Nephron (organoid): ENCODE measurements around the gene DNM1.

Source experiments
- H3K27ac Mint-ChIP-seq, 3 experiments: 2 replicates each; pipeline ENCODE4 v1.8.0; 2020; ENCODE audit warnings: mixed read lengths in 3 of 3, mild to moderate bottlenecking in 2 of 3, moderate library complexity in 1 of 3
- H3K27me3 Mint-ChIP-seq: 2 replicates; pipeline ENCODE4 v1.8.0; 2021; ENCODE audit warnings: low read depth, mild to moderate bottlenecking, moderate library complexity, mixed read lengths
- H3K36me3 Mint-ChIP-seq: 2 replicates; pipeline ENCODE4 v1.8.0; 2020; ENCODE audit warnings: low read depth, mixed read lengths
- H3K4me1 Mint-ChIP-seq: 2 replicates; pipeline ENCODE4 v1.8.0; 2020; ENCODE audit warnings: mixed read lengths
- H3K4me3 Mint-ChIP-seq, 3 experiments: 2 replicates each; pipeline ENCODE4 v1.8.0; 2020; ENCODE audit warnings: mild to moderate bottlenecking in 3 of 3, mixed read lengths in 3 of 3, moderate library complexity in 2 of 3
- H3K9me3 Mint-ChIP-seq: 2 replicates; pipeline ENCODE4 v1.8.0; 2020; ENCODE audit warnings: mixed read lengths
- TF ChIP-seq, protein P1 (sequence below), 3 experiments: fragments of 200-600 bp; sonication (generic); IDR thresholded peaks; one replicate each; pipeline ENCODE4 v1.5.0; 2021; ENCODE audit warnings: antibody characterized with exemption in 3 of 3; ENCODE audit not compliant: unreplicated experiment in 3 of 3

The DNM1 gene

DNA sequence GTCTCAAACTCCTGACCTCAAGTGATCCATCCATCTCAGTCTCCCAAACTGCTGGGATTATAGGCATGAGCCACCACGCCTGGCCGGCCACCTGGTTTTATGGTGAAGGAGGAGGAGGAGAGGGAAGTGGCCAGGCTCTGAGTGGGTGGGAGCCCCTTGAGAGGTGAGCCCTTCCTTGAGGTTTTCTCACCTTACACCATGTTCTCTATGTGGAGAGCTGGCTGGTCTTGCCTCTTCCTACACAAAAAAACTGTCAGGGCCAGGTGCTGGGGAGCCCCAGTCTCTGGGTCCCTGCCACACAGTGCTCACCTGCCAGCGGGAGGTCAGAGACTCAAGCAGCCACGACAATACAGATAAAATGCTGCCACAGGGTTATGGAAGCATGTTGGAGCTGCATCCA, 91.0 kb downstream of the DNM1 start:
- Mint-ChIP-seq H3K36me3 (peaks cover 4% of the 10 kb centered on the region), H3K27me3 (no peaks in the 10 kb centered on the region), H3K4me1 (no peaks in the 10 kb centered on the region), H3K9me3 (no peaks in the 10 kb centered on the region), H3K27ac (no peak overlapping the region), H3K4me3 (no peak overlapping the region)
- TF ChIP-seq, protein P1, sequence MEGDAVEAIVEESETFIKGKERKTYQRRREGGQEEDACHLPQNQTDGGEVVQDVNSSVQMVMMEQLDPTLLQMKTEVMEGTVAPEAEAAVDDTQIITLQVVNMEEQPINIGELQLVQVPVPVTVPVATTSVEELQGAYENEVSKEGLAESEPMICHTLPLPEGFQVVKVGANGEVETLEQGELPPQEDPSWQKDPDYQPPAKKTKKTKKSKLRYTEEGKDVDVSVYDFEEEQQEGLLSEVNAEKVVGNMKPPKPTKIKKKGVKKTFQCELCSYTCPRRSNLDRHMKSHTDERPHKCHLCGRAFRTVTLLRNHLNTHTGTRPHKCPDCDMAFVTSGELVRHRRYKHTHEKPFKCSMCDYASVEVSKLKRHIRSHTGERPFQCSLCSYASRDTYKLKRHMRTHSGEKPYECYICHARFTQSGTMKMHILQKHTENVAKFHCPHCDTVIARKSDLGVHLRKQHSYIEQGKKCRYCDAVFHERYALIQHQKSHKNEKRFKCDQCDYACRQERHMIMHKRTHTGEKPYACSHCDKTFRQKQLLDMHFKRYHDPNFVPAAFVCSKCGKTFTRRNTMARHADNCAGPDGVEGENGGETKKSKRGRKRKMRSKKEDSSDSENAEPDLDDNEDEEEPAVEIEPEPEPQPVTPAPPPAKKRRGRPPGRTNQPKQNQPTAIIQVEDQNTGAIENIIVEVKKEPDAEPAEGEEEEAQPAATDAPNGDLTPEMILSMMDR (IDR thresholded peaks at IDR 0.05; ENCODE audit: unreplicated experiment in 3 of 3) = no peak

DNA sequence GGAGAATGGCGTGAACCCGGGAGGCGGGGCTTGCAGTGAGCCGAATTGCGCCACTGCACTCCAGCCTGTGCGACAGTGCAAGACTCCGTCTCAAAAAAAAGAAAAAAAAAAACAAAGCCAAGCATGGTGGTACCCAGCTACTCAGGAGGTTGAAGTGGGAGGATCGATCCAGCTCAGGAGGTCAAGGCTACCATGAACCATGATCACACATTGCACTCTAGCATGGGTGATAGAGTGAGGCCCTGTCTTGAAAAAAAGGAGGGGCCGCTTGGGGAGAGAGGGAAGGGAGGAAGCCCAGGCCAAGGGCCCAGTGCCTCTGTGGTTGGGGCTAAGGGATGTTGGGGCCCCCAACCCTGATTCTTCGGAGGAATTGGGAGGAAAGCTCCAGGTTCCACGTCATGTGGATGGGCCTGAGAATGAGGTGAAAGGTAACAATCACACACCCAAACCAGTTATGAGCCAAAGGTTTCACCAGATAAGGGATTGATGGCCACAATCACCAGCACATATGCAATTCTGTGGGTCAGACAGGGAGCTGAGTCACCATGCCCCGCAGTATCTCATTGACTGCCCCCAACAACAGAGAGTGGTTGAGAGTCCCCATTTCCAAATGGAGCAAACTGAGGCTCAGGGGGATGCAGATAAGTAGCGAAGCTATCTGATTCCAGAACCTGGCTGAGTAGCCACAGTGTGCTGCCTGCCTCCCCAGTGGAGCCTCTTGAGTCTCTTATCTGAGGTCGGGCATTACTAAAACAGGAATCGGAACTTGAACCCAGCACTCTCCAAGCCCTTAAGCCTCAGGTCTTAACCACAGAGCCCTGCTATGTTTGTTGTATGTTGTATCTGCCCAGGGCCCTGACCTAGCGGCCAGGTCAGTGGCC, 93.4 kb downstream of the DNM1 start:
- Mint-ChIP-seq H3K27me3 (no peaks in the 10 kb centered on the region), H3K4me1 (no peaks in the 10 kb centered on the region), H3K27ac (no peak overlapping the region), H3K4me3 (no peak overlapping the region), H3K36me3 (peaks cover 3% of the 10 kb centered on the region), H3K9me3 (no peaks in the 10 kb centered on the region)
- TF ChIP-seq, protein P1 (IDR thresholded peaks at IDR 0.05; ENCODE audit: unreplicated experiment in 3 of 3) = no peak

DNA sequence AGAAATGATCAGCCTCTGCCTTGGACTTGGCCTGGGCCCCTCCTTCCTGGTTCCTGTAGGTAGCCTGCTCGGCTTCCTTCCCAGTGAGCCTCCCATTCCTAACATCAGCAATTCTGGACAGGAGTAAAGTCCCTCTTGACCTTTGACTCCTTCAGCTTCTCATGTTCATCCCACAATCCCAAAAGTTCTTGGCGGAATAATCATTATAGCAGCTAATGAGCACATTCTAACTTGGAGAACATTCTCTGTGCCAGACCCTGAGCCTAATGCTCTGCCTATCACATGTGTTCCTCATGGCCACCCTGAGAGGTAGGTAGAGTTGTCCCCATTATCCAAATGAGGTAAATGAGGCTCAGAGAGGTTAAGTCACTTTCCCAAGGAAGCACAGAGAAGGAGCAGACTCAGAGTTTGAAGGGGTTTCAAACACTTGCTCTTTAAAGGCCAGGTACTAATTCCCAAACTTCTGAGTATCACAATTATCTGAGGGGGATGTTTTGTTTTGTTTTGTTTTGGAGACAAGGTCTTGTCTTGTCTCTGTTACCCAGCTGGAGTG, 94.1 kb downstream of the DNM1 start:
- no peak overlapping the region for H3K4me3 Mint-ChIP-seq
- no peaks in the 10 kb centered on the region for H3K9me3 Mint-ChIP-seq
- no peak overlapping the region for H3K27ac Mint-ChIP-seq
- peaks cover 3% of the 10 kb centered on the region for H3K36me3 Mint-ChIP-seq
- no peaks in the 10 kb centered on the region for H3K4me1 Mint-ChIP-seq
- TF ChIP-seq, protein P1 (IDR thresholded peaks at IDR 0.05; ENCODE audit: unreplicated experiment in 3 of 3) = no peak
- H3K27me3 Mint-ChIP-seq = no peaks in the 10 kb centered on the region

- H3K9me3 Mint-ChIP-seq = no peaks in the 10 kb centered on the region
- H3K4me1 Mint-ChIP-seq = no peaks in the 10 kb centered on the region
- no peak overlapping the region for H3K4me3 Mint-ChIP-seq
- H3K27me3 Mint-ChIP-seq = no peaks in the 10 kb centered on the region
- H3K36me3 Mint-ChIP-seq = peaks cover 3% of the 10 kb centered on the region
- TF ChIP-seq, protein P1 (IDR thresholded peaks at IDR 0.05; ENCODE audit: unreplicated experiment in 3 of 3) = no peak
- H3K27ac Mint-ChIP-seq = no peak overlapping the region
Measured at GRCh38 chr9:128298535-128299482, 95.6 kb downstream of the DNM1 start.

DNA sequence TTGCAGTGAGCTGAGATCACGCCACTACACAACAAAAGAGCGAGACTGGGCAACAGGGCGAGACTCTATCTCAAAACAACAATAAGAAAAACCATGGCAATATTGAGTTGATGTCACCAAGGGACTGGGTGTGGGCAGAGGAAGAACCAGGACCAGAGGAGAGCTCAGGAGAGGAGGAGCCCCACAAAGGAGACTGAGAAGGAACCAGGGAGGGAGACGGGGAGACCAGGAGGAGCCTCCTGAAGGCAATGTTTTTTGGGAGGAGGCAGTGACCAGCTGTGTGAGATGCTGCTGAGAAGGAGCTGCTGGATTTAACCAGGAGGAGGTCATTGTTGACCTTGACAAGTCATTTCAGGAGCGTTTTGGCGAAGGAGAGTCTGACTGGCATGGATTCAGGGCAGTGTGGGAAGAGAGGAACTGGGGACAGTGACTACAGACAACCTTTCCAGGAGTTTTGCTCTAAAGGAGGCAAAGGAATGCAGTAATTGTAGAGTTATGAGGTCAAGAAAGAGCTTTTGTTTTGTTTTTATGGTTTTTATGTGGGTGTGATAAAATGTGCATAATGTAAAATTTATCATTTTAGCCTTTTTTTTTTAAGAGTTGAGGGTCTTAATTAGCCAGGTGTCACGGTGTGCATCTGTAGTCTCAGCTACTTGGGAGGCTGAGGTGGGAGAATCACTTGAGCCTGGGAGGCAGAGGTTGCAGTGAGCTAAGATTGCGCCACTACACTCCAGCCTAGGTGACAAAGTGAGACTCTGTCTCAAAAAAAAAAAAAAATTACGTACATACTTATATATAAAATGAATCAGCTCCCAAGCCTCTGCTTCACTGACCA, 101.2 kb downstream of the DNM1 start:
- Mint-ChIP-seq H3K27me3 (no peaks in the 10 kb centered on the region), H3K36me3 (peaks cover 12% of the 10 kb centered on the region), H3K9me3 (no peaks in the 10 kb centered on the region), H3K4me3 (no peak overlapping the region), H3K4me1 (no peaks in the 10 kb centered on the region), H3K27ac (no peak overlapping the region)
- TF ChIP-seq, protein P1 (IDR thresholded peaks at IDR 0.05; ENCODE audit: unreplicated experiment in 3 of 3) = no peak
